ENCODE measurements around the gene BNC2. TPM values are rescaled to one million over a fixed set of nuclear protein-coding genes. Genes with fewer than 3 reads are reported as not detected.

BNC2 gene
- total RNA-seq, 1 experiment from 2014 or later: 0.20 TPM

DNA sequence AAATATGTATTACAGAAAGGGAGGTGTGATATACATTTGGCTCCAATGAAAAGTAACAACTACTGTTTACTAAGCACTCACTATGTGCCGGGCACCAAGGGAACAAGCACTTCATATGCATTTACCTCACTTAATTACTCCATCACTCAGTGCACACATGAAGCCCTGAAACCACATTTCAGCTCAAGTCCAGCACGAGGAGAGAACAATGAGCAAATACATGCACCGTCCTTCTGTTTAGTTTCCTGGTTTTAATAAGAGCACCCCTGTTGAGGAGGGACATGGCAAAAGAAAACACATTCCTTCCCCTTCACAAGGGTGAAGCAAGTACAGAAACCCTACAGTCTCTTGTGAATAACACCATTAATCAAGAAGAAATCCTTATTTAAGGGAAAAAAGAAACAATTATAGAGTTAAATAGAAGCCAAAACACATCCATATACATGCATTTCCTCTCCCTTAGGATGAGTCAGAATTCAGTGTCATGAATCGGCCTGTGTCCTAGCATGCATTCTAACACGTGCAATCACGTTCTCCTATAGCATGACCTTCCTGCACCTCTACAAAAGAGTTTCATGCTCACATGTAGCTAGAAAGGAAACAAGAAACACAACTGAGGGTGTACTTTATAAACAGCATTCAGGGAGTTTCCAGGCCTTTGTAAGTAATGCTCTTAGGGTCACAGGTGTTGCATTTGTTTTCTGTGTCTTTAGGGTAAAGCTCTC lies 411.6 kb downstream of the BNC2 start:
- Histone ChIP-seq H3K27me3 (replicated peaks; ENCODE audit: control insufficient read depth, insufficient read depth, low read length) (no peaks in the 10 kb centered on the region), H3K4me3 (ENCODE audit: low read depth, low read length) (no peak overlapping the region), H3K36me3 (ENCODE audit: control insufficient read depth, insufficient read depth, low read length) (no peaks in the 10 kb centered on the region), H3K9me3 (no peaks in the 10 kb centered on the region), H3K4me1 (no peaks in the 10 kb centered on the region)
- ChIA-PET POLR2A (no interaction called here), CTCF (no interaction called here)
- intact Hi-C loops (cut with micrococcal nuclease; ENCODE audit: unreplicated experiment): no loop called here
- Mint-ChIP-seq H3K4me3 (ENCODE audit: unreplicated experiment) (no peak overlapping the region), H3K9me3 (ENCODE audit: unreplicated experiment) (no peaks in the 10 kb centered on the region), H3K4me1 (ENCODE audit: low read depth, unreplicated experiment) (no peaks in the 10 kb centered on the region), H3K27me3 (ENCODE audit: insufficient read depth, unreplicated experiment) (no peaks in the 10 kb centered on the region), H3K27ac (ENCODE audit: unreplicated experiment) (no peak overlapping the region), H3K36me3 (ENCODE audit: insufficient read depth, unreplicated experiment) (peaks cover 6% of the 10 kb centered on the region)
- no TSS peak for BruUV-seq (replicated peaks)
- TF ChIP-seq, protein P1, sequence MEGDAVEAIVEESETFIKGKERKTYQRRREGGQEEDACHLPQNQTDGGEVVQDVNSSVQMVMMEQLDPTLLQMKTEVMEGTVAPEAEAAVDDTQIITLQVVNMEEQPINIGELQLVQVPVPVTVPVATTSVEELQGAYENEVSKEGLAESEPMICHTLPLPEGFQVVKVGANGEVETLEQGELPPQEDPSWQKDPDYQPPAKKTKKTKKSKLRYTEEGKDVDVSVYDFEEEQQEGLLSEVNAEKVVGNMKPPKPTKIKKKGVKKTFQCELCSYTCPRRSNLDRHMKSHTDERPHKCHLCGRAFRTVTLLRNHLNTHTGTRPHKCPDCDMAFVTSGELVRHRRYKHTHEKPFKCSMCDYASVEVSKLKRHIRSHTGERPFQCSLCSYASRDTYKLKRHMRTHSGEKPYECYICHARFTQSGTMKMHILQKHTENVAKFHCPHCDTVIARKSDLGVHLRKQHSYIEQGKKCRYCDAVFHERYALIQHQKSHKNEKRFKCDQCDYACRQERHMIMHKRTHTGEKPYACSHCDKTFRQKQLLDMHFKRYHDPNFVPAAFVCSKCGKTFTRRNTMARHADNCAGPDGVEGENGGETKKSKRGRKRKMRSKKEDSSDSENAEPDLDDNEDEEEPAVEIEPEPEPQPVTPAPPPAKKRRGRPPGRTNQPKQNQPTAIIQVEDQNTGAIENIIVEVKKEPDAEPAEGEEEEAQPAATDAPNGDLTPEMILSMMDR (IDR thresholded peaks at IDR 0.05; ENCODE audit: insufficient read depth in 1 of 2, low read depth in 1 of 2, low read length in 1 of 2, severe bottlenecking in 1 of 2, unreplicated experiment in 1 of 2): no peak
- DNase-seq: no peak

DNA sequence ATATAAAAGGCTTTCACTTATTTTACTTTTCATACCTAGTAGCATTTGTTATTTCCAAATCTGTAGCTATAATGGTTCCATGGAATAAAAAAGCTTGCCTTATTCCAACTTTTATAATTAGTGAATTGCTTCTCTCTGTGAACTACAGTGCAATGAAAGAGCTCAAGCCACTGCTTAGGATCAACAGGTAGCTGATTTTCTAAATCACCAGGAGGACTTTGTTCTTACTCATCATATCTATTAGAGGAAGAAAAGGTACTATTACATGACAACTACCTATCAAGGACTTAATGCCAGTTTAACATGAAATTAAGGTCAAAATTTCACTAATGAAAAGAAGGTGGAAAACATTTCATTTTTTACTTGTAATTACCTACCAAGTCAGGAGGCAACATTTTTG lies 414.6 kb downstream of the BNC2 start:
- intact Hi-C loops (cut with micrococcal nuclease; ENCODE audit: unreplicated experiment): no loop called here
- ChIA-PET CTCF (no interaction called here), POLR2A (no interaction called here)
- no peaks in the 10 kb centered on the region for H3K4me1 ChIP-seq
- no peak for DNase-seq
- H3K4me1 Mint-ChIP-seq (ENCODE audit: low read depth, unreplicated experiment): no peaks in the 10 kb centered on the region
- TF ChIP-seq, protein P1 (IDR thresholded peaks at IDR 0.05; ENCODE audit: insufficient read depth in 1 of 2, low read depth in 1 of 2, low read length in 1 of 2, severe bottlenecking in 1 of 2, unreplicated experiment in 1 of 2): no peak
- no peaks in the 10 kb centered on the region for H3K9me3 Mint-ChIP-seq (ENCODE audit: unreplicated experiment)
- no peak overlapping the region for H3K4me3 Mint-ChIP-seq (ENCODE audit: unreplicated experiment)
- H3K36me3 Mint-ChIP-seq (ENCODE audit: insufficient read depth, unreplicated experiment): no peaks in the 10 kb centered on the region
- H3K27ac Mint-ChIP-seq (ENCODE audit: unreplicated experiment): no peak overlapping the region
- no peaks in the 10 kb centered on the region for H3K9me3 ChIP-seq
- H3K4me3 ChIP-seq (ENCODE audit: low read depth, low read length): no peak overlapping the region
- peaks cover 2% of the 10 kb centered on the region for H3K27me3 Mint-ChIP-seq (ENCODE audit: insufficient read depth, unreplicated experiment)
- no TSS peak for BruUV-seq (replicated peaks)
- no peaks in the 10 kb centered on the region for H3K27me3 ChIP-seq (replicated peaks; ENCODE audit: control insufficient read depth, insufficient read depth, low read length)
- no peaks in the 10 kb centered on the region for H3K36me3 ChIP-seq (ENCODE audit: control insufficient read depth, insufficient read depth, low read length)

DNA sequence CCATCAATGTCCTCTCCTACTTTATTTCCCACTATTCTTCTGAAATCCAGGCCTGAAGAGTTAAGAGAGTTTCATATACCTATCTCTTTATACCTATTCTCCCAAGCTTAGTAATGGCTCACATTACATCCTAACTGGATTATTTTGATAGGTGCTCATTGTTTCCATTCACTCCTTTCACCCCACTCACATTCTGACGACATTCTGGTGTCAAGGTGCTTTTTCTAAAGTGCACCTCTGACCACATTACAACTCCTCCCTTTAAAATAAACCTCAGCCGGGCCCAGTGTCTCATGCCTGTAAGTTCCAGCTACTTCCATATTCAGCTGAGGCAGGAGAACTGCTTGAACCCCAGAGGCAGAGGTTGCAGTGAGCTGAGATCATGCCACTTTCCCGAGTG lies 417.1 kb downstream of the BNC2 start:
- no peak overlapping the region for H3K4me3 ChIP-seq (ENCODE audit: low read depth, low read length)
- Mint-ChIP-seq H3K27ac (ENCODE audit: unreplicated experiment) (no peak overlapping the region), H3K27me3 (ENCODE audit: insufficient read depth, unreplicated experiment) (peaks cover 2% of the 10 kb centered on the region), H3K4me3 (ENCODE audit: unreplicated experiment) (no peak overlapping the region), H3K36me3 (ENCODE audit: insufficient read depth, unreplicated experiment) (no peaks in the 10 kb centered on the region), H3K9me3 (ENCODE audit: unreplicated experiment) (no peaks in the 10 kb centered on the region), H3K4me1 (ENCODE audit: low read depth, unreplicated experiment) (no peaks in the 10 kb centered on the region)
- H3K4me1 ChIP-seq: no peaks in the 10 kb centered on the region
- intact Hi-C loops (cut with micrococcal nuclease; ENCODE audit: unreplicated experiment): no loop called here
- H3K27me3 ChIP-seq (replicated peaks; ENCODE audit: control insufficient read depth, insufficient read depth, low read length): no peaks in the 10 kb centered on the region
- POLR2A ChIA-PET: no interaction called here
- CTCF ChIA-PET: no interaction called here
- no peaks in the 10 kb centered on the region for H3K36me3 ChIP-seq (ENCODE audit: control insufficient read depth, insufficient read depth, low read length)
- no TSS peak for BruUV-seq (replicated peaks)
- TF ChIP-seq, protein P1 (IDR thresholded peaks at IDR 0.05; ENCODE audit: insufficient read depth in 1 of 2, low read depth in 1 of 2, low read length in 1 of 2, severe bottlenecking in 1 of 2, unreplicated experiment in 1 of 2): no peak
- no peak for DNase-seq
- no peaks in the 10 kb centered on the region for H3K9me3 ChIP-seq

Data from Caco-2 (cell line).